Skeletal muscle satellite cell (primary cell): ENCODE results near the gene SREBF1.
"Not testable (repeated sequence)": the region's sequence is repeated elsewhere in the genome, so short reads cannot be mapped to it uniquely, and the experiment has no call there.

Experiments
- H3K27me3 ChIP-seq: 2 replicates; pipeline ENCODE4 v1.7.0; 2013; ENCODE audit warnings: low read length; ENCODE audit not compliant: control insufficient read depth, insufficient read depth
- H3K36me3 ChIP-seq: 2 replicates; pipeline ENCODE4 v1.7.0; 2013; ENCODE audit warnings: mild to moderate bottlenecking, control low read depth, low read length; ENCODE audit not compliant: insufficient read depth
- H3K4me1 ChIP-seq: 2 replicates; pipeline ENCODE4 v1.7.0; 2013; ENCODE audit warnings: low read length; ENCODE audit not compliant: control insufficient read depth, insufficient read depth
- H3K4me2 ChIP-seq: 2 replicates; pipeline ENCODE4 v1.7.0; 2013; ENCODE audit warnings: mild to moderate bottlenecking, low read length
- H3K4me3 ChIP-seq: 2 replicates; pipeline ENCODE4 v1.7.0; 2013; ENCODE audit warnings: low read length
- H3K9ac ChIP-seq: 2 replicates; pipeline ENCODE4 v1.7.0; 2013; ENCODE audit warnings: mild to moderate bottlenecking, low read depth, low read length, moderate library complexity
- H3K9me3 ChIP-seq: replicated peaks from 2 replicates; pipeline ENCODE4 v1.7.0; 2013; ENCODE audit warnings: mild to moderate bottlenecking, control low read depth, low read length

Gene SREBF1

DNA sequence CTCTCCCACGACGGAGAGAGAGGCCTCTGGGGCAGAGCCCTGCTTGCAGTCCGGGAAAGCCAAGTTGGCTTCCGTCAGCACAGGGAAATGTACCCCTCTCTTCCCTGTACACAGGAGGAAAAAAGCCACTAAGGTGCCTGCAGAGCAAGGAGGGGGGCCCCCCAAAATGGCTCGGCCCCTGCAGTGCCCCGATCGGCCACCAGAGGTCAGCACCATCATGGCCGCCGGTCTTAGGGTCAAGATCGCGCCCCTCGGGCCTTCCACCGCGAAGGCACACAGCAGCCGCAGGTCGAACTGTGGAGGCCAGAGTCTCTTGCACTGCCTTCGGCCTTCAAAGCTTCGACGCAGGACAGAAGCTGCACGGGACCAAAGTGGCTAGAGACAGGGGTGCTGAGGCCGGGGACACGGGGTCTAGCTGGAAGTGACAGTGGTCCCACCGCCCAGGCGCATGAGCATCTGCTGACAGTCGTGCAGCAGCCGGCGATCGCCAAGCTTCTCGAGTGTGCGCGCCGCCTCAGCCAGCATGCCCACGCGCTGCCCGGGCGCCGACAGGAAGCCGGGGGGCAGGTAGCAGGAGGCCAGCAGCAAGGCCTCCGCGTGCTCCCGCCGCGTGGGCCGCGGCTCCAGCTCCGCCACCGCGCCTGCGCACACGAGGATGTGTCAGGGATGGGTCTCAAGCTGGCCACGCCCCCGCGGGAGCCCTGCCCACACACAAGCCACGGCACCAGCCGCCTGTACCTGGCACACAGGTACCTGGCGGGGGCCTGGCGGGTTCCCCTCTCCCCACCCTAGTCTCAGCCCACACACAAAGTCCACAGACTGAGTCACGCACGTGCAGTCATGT, 24.4 kb downstream of the SREBF1 start:
- H3K27me3 ChIP-seq = no peaks in the 10 kb centered on the region
- no peak overlapping the region for H3K4me2 ChIP-seq
- H3K36me3 ChIP-seq = peaks cover 48% of the 10 kb centered on the region
- no peak overlapping the region for H3K4me3 ChIP-seq
- no peaks in the 10 kb centered on the region for H3K9me3 ChIP-seq
- no peaks in the 10 kb centered on the region for H3K4me1 ChIP-seq
- no peak overlapping the region for H3K9ac ChIP-seq

DNA sequence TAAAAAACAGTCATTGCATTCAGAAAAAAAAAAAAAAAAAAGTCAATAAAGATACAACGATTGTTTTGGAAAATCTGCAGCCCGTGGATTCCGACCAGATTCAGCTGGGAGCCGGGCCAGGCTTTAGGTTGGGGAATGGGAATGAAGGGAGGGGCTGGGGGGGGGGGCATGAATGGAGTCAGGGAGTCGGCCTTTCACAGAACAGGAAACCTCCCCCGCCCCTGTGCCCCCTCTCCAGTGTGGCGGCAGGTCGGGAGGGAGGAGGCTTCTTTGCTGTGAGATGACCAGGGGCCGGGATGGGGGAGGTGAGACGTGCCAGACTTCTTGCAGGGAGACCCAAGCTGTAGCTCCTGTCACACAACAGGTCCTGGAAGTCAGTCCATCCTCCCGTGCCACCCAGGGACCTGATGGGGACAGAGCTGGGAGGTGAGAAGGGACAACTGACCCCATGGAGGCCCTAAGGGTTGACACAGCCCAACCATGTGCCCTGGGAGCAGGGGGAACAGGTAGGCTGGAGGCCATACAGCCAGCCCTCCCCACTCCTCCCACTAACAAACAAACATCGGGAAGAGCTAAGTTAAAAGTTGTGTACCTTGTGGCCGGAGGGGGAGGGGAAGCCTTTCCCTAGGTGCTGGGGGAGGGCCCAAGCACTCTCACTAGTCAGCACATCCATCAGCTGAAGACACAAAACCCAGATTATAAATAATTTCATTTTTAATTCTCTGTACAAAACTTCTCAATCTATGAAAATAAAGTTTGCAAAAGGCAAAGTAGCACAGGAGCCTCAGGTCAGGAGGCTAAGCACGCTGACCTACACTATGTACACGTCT, 25.2 kb downstream of the SREBF1 start:
- Histone ChIP-seq H3K36me3 (peaks cover 42% of the 10 kb centered on the region), H3K4me3 (no peak overlapping the region), H3K9me3 (no peaks in the 10 kb centered on the region), H3K9ac (no peak overlapping the region), H3K4me1 (no peaks in the 10 kb centered on the region), H3K4me2 (no peak overlapping the region), H3K27me3 (no peaks in the 10 kb centered on the region)

DNA sequence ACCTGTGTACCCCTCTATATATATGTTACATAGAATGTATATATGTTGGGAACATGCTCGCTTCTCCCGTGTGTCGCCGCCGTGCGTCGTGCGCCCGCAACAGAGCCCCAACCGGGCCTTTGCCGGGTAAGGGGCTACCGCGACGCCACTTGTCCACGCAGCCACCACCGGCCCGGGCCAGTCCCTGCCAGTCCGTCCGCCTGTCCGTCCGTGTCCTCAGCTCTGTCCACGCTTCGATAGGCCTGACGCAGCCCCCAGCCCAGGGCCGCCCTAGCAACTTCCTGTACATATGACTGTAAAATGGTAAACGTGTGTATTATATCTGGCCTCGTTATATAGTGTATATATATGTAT, 25.9 kb downstream of the SREBF1 start:
- H3K4me3 ChIP-seq = no peak overlapping the region
- H3K27me3 ChIP-seq = no peaks in the 10 kb centered on the region
- no peaks in the 10 kb centered on the region for H3K4me1 ChIP-seq
- no peaks in the 10 kb centered on the region for H3K9me3 ChIP-seq
- H3K4me2 ChIP-seq = no peak overlapping the region
- no peak overlapping the region for H3K9ac ChIP-seq
- peaks cover 44% of the 10 kb centered on the region for H3K36me3 ChIP-seq

DNA sequence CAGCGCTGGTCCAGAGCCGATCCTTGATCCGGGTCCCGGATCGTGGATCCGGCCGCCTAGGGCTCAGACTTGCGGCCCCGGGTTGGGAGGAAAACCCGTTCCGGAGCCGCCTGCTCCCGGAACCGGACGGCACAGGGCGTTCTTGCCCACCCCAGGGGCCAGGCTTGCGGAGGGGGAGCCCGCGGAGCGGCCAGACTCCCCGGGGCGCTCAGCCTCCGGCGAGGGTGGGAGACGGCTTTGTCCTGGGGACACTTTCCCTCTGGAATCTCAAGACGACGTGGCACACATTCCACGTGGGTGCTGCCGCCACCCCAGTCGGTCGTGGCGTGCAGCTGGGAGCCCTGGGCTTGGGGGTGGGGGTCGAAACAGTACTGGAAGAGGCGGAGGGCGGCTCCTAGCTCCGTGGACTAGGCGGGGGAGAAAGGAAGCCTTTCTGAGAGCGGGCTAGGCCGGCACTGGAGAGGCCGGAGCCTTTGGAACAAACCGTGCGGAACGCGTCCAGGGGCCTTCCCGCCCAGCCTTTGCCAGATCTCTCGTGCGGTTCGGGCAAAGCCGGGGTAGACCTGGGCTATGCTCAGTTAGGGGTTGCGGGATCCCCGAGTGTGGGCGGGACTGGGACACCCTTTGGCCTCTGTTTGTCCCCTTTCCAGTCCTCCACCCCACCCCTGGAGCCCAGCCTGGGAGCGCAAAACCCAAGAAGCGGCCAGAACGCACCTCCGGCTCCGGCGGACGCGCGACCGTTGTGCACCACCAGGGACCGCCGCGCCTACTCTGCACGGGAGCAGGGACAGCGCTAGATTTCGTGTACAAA, 26.5 kb downstream of the SREBF1 start:
- Histone ChIP-seq H3K9me3 (no peaks in the 10 kb centered on the region), H3K27me3 (no peaks in the 10 kb centered on the region), H3K4me1 (no peaks in the 10 kb centered on the region), H3K4me3 (no peak overlapping the region), H3K4me2 (no peak overlapping the region), H3K9ac (no peak overlapping the region), H3K36me3 (peaks cover 49% of the 10 kb centered on the region)

DNA sequence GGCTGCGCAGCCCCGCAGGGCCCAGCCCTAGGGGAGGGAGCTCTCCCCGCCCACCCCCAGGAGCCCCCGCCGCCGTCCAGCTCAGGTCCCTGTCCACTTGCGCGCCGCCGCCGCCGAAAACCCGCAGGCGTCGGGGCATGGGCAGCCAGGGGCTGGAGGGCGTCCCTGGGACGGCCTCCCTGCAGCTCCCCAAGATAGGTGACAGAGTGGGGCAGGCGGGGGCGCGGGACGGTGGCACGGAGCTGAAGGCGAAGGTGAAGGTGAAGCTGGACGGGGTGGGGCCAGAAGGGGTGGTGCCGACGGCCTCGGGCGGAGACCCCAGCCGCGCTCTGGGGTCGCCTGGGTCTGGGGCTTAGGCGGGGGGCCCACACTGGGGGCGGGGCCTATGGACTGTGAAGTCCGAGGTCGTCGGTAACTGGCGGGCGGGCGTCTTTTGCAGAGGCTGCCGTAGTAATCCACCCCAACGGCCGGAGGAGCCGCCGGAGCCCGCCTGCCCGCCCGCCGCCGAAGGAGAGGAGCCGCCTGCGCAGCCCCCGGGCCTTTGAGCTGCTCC, 27.2 kb downstream of the SREBF1 start:
- Histone ChIP-seq H3K27me3 (no peaks in the 10 kb centered on the region), H3K36me3 (peaks cover 42% of the 10 kb centered on the region), H3K9ac (no peak overlapping the region)

DNA sequence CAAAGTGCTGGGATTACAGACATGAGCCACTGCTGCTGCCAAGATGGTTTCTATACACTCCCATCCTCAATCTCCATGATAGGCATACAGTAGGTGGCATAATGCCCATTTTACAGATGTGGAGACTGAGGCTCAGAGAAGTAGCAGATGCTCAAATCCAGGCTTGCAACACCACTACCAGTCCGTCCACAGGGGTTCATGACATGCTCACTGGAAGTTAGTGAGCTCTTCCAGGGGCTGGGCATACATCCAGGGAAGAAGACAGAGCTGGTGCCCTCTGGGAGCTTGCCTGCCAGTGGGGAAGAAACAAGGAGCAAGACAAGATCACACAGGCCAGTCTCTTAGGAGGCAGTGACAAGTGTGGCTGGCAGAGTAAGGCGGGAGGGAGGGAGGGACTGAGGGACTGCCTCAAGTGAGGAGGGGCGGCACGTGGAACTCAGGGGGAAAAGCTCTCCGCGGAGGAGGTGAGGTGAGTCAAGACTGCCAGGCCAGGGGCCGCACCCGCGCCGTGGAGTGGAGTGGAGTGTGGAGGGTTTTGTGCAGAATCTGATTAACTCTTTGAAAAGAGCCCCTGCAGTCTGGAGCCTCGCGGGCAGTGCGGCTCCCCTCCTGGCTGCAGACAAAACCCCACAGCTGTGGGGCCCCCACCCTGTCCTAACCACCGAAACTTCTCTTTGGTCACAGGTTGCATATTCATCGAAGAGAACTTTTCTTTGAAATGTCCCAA, 27.9 kb downstream of the SREBF1 start:
- Histone ChIP-seq H3K4me1 (no peaks in the 10 kb centered on the region), H3K9ac (no peak overlapping the region), H3K9me3 (no peaks in the 10 kb centered on the region), H3K27me3 (no peaks in the 10 kb centered on the region), H3K4me2 (no peak overlapping the region), H3K36me3 (peaks cover 41% of the 10 kb centered on the region), H3K4me3 (no peak overlapping the region)

More for the DNA sequence above, 27.2 kb downstream of the SREBF1 start:
- Histone ChIP-seq H3K4me1 (no peaks in the 10 kb centered on the region), H3K4me2 (no peak overlapping the region), H3K9me3 (no peaks in the 10 kb centered on the region), H3K4me3 (no peak overlapping the region)

DNA sequence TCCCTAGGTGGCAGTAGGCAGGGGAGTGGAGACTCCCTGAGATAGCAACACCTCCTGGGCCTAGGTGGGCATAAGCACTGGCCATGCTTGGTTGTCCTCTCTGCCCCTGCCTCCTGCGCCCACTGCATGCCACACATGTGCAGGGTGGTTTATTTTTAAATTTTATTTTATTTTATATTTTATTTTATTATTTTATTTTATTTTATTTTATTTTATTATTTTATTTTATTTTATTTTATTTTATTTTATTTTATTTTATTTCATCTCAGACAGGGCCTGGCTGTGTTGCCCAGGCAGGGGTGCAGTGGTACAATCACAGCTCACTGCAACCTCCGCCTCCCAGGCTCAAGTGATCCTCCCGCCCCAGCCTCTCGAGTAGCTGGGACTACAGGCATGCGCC, 28.6 kb downstream of the SREBF1 start:
- H3K9ac ChIP-seq, H3K4me1 ChIP-seq, H3K9me3 ChIP-seq, H3K4me3 ChIP-seq, H3K4me2 ChIP-seq, H3K27me3 ChIP-seq: not testable (repeated sequence)
- peaks cover 42% of the 10 kb centered on the region for H3K36me3 ChIP-seq

DNA sequence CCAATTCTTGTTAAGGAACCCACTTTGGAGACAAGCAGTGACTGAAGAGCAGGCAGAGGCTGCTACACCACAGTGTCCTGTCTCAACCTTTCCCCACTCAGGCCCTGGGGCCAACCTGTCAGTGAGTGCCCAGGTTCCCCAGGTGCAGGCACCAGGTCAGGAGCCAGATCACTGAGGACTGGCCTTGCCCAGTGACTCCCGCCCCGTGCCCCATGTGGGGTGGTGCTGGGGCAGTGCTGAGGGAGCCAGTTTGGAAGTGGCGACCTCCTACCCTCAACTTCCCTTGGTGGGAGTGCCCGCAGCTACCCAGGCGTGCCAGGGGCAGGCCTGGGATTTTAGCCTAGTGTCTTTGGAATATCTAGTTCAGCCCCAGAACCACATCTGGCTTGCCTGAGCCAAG, 29.3 kb downstream of the SREBF1 start:
- H3K36me3 ChIP-seq = peaks cover 35% of the 10 kb centered on the region
- no peak overlapping the region for H3K4me2 ChIP-seq
- no peaks in the 10 kb centered on the region for H3K4me1 ChIP-seq
- H3K9me3 ChIP-seq = no peaks in the 10 kb centered on the region
- no peak overlapping the region for H3K9ac ChIP-seq
- H3K4me3 ChIP-seq = no peak overlapping the region
- no peaks in the 10 kb centered on the region for H3K27me3 ChIP-seq

DNA sequence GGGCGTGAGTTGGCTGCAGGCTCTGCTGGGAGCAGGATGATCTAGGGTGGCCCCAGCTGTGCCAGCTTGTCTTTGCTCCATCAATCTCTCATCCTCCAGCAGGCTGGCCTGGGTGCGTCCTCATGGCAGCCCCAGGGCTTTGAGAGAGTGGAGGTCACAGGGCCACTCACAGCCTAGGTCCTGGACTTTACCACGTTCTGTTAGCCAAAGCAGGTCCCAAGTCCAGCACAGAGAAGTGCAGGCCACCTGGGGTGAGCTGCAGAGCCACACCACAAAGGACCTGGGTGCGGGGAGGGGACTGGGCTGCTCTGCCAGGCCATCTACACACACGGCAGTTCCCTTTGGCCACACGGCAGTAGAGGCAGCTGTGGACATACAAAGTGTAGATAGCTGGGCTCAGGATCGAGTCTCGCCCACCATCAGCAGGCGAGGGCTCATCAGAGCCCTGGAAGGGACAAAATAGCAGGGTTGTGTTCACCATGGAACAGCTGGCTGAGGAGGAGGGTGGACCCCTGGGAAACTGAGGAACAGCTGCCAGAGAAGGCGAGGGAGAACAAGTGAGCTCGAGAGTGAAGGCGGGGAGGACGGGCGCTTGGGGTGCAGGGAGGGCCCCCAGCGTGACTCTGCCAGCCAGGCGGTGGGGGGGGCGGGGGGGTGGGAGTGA, 30.0 kb downstream of the SREBF1 start:
- H3K4me1 ChIP-seq = no peaks in the 10 kb centered on the region
- no peak overlapping the region for H3K4me3 ChIP-seq
- no peaks in the 10 kb centered on the region for H3K27me3 ChIP-seq
- peaks cover 30% of the 10 kb centered on the region for H3K36me3 ChIP-seq
- H3K4me2 ChIP-seq = no peak overlapping the region
- no peaks in the 10 kb centered on the region for H3K9me3 ChIP-seq
- H3K9ac ChIP-seq = no peak overlapping the region

DNA sequence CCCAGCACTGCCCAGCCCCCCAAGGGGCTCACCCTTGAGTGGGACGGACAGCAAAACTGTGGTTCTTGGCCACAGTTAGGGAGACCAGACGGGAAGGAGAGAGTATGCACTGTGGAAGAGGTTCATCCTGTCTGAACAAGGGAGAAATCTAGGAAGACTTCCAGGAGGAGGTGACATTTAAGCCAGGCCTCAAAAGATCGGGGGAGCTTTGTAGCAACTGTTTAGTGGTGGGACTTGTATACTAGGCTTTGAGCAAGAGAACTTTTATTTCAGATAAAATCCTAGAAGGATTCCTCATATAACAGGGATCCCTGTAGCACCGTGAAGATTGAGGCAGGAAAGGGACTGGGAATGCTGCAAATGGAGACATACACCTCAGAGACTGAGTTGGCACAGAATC, 30.8 kb downstream of the SREBF1 start:
- Histone ChIP-seq H3K36me3 (peaks cover 30% of the 10 kb centered on the region), H3K9me3 (no peaks in the 10 kb centered on the region), H3K9ac (no peak overlapping the region), H3K4me1 (no peaks in the 10 kb centered on the region), H3K4me2 (no peak overlapping the region), H3K27me3 (no peaks in the 10 kb centered on the region), H3K4me3 (no peak overlapping the region)
